Activated CD4-positive, alpha-beta T cell treated with anti-CD3 and anti-CD28 coated beads, Interleukin-2, Interleukin-6, amounts not matched to agents 100 ng/mL and 50 ng/mL, durations not matched to agents 16 hours and 8 hours (primary cell): ENCODE data around the gene AGPS.
"Not testable (repeated sequence)": the region's sequence is repeated elsewhere in the genome, so short reads cannot be mapped to it uniquely, and the experiment has no call there.

Source experiments
- DNase-seq: peaks from one replicate; pipeline ENCODE4 v3.0.0-alpha.2; 2020

AGPS gene

DNA sequence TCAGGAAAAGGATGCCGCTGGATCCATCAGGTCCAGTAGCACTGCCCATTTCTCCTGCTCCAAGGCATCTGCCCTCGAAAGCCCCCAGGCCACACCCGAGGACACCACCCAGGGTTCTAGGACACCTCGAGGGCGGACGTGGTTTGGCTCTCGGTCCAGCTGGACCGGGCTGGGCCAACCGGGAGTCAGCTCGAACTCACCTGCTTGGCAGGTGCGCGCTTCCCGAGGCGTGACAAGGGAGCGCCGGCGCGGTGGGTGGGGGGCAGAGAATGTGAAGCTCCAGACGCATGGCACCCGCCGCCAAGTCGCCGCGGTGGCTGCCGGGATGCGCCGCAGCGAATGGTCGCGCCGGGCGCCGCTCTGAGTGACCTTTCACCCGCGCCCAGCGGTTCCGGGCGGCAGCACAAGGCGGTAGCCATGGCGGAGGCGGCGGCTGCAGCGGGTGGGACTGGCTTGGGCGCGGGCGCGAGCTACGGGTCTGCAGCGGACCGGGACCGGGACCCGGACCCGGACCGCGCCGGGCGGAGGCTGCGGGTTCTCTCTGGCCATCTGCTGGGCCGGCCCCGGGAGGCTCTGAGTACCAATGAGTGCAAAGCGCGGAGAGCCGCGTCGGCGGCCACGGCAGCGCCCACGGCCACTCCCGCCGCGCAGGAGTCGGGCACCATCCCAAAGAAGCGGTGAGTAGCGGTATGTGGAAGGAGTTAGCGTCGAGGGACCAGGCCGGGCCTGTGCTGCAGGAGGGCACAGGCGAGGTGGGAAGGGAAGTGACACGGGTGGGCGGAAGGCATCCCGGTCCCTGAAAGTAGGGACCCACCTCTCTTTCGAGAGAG lies at the start of gene AGPS:
AGPS (plus strand) TSS at position 401 of the 830 bp plus-strand sequence; CDS start at position 418, 17 bp downstream.
- peak; percentile 88 for DNase-seq

- DNase-seq: no peak
These were observed 48.8 kb upstream of the AGPS start for GRCh38 chr2:177343773-177344172.

DNA sequence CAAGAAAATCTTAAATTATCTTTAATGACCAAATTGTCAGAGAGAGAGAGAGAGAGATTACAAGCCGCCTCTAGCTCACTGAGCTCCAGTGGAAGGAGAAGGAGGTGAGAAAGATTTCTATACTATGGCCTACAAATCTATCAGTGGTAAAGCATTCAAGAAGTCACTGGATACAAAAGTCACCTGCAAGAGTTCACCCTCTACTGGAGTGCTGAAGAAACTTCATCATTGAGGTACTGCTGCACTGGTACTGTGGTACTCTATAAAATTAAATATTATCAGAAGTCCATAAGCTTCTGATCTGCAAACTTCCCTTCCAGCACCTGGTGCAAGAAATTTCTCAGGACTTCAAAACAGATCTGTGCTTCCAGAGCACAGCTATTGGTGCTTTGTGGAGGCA lies 48.3 kb upstream of the AGPS start:
- no peak for DNase-seq

GRCh38 chr2:177346192-177346591 lies 46.4 kb upstream of the AGPS start:
- DNase-seq: no peak

DNA sequence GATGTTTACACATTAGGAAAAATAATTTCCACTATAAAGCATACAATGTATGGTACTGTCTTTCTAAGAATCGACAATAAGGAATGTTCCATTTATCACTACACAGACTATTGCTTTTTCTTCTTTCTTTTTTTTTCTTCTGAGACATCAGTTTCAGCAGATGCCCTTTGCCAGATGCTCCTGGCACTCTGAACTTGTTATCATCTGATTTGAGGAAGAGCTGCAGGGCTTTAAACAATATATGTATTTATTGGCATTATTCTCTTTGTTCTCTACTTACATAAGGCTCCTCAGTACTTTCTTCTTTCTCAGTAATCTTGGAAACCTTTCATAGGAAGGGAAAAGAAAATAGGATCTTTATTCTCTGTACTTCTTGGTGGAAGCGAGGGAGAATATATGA lies 45.0 kb upstream of the AGPS start:
- DNase-seq: no peak

DNA sequence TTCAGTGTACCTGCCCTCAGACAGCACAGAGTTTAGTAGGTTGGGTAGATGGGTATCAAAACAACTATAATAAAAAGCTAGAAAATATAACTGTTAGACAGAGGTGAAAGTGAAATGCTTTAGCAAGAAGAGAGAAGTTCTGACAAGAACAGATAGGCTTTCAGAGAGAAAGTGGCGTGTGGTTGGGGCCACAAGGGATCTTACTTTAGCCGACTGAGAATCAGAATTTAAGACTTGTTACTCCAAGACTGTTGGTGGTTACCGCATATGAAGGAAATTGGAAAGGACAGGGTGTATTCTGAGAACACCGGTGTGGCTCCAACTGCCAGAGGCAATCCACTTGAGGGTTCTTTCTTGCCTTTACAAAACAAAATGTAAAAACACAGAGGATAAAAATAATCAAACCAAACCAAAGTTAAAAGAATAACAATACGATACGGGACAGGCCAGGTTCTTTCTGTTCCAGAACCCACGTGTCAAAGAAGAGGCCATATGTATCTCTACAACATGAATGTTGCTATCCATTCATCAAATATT lies 44.4 kb upstream of the AGPS start:
- DNase-seq: no peak

DNA sequence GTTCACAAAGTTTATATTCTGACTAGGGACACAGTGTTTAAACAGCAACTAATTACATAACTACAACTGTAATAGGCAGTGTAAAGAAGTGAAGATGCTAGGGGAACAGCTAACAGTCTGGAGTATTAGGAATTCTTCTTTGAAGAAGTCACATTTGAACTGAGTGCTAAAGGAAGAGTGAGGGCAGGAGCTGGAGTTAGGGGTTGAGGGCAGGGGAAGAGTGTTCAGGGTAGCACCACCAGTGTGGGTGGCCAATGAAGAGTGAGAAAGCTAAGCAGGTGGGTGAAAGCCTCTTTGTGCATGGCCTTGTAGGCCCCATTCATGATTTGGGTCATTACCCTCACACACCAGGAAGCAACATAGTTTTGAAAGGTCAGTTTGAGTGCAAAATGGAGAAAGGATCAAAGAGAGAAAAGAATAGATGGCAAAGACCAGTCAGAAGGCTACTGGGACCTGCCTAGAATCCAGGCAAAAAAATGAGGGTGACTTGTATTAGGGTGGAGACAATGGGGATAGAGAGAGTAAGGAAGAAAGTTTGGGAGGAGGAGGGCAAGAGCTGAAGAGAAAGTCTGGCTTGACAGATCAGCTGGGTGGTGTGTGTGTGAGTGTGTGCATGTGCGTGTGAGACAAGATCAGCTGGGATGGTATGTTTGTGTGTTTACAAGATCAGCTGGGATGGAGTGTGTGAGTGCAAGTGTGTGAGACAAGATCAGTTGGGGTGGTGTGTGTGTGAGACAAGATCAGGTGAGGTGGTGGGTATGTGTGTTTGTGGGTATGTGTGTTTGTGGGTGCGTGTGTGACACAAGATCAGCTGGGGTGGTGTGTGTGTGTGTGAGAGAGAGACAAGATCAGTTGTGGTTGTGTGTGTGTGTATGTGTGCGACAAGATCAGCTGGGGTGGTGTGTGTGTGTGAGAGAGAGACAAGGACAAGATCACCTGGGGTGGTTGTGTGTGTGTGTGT lies 43.6 kb upstream of the AGPS start:
- no peak for DNase-seq

DNA sequence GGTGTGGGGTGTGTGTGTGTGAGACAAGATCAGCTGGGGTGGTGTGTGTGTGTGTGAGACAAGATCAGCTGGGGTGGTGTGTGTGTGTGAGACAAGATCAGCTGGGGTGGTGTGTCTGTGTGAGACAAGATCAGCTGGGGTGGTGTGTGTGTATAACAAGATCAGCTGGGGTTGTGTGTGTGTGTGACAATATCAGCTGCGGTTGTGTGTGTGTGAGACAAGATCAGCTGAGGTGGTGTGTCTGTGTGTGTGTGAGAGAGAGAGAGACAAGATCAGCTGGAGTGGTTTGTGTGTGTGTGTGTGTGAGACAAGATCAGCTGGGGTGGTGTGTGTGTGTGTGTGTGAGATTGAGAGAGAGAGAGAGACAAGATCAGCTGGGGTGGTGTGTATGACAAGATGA lies 41.9 kb upstream of the AGPS start:
- not testable (repeated sequence) for DNase-seq

GRCh38 chr2:177351121-177351520 lies 41.5 kb upstream of the AGPS start:
- not testable (repeated sequence) for DNase-seq

- no peak for DNase-seq
These were observed 40.0 kb upstream of the AGPS start for GRCh38 chr2:177352441-177353186.

GRCh38 chr2:177353187-177353478 lies 39.4 kb upstream of the AGPS start:
- DNase-seq: no peak

DNA sequence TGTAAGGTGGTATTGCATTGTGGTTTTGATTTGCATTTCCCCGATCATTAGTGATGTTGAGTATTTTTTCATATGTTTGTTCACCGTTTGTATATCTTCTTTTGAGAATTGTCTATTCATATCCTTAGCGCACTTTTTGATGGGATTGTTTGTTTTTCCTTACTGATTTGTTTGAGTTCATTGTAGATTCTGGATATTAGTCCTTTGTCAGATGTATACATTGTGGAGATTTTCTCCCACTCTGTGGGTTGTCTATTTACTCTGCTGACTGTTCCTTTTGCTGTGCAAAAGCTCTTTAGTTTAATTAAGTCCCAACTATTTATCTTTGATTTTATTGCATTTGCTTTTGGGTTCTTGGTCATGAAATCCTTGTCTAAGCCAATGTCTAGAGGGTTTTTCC lies 38.0 kb upstream of the AGPS start:
- not testable (repeated sequence) for DNase-seq

DNA sequence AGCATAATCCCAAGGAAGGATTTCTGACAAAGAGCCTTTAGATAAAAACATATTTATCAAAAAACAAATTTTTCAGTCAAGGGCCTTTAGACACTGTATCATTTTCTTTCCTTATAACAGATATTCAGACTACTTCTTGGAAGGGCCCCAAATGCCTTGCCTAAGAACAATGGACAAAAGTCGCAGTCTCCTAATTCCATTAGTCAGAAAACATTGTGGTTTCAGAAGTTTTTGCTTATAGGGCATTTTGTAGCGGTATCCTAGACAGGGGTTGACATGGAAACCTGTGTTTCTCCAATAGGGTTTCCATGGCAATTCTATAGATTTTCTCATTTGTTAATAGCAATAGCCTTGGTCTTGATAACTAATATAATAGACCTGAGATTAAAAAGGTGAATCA lies 36.7 kb upstream of the AGPS start:
- DNase-seq: no peak

DNA sequence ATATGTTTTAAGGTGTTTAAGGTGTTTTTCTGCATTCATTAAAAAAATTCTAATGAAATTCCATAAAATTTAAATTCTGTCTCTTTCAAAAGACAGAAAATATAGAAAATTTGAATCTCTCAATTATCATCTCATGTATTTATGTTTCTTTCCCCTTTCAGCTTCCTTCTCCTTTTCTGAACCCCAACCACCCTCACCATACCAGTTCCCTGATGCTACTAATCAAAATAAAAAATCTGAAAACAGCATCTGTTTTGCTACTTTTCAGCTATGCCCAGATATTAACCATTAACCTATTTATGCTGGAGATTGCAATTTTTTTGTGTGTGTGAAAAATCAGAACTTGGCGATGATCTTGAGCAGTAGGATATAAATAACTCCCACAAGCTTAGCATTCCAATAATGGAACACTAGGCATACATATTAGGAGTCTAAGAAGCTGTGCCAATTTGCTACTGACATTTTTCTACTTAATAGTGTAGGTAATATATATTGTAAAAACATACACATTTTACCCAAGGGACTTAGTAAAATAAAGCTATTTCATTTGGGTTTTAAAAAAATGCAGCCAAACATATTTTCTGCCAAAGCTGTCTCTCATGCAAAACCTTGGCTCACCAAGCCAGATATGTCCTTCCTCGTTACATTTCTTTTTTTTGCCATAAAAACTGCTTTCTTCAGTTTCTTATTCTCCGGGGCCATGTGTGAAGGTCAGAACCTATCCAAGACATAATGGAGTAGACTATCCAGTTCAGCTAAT lies 32.6 kb upstream of the AGPS start:
- no peak for DNase-seq

- DNase-seq: no peak
These were observed 30.1 kb upstream of the AGPS start for GRCh38 chr2:177362499-177362898.

- DNase-seq: no peak
These were observed 29.2 kb upstream of the AGPS start for GRCh38 chr2:177363332-177363731.

DNA sequence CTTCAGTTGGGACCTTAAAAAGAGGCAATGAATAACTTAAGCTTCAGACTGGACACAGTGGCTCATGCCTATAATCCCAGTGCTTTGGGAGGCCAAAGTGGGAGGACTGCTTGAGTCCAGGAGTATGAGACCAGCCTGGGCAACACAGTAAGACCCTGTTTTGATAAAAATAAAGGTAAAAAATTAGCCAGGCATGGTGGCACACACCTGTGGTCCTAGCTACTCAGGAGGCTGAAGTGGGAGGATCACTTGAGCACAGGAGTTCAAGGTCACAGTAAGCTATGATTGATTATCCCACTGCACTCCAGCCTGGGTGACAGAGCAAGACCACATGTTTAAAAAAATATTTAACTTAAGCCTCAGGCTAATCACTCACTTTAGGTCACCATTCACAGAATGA lies 26.8 kb upstream of the AGPS start:
- not testable (repeated sequence) for DNase-seq

DNA sequence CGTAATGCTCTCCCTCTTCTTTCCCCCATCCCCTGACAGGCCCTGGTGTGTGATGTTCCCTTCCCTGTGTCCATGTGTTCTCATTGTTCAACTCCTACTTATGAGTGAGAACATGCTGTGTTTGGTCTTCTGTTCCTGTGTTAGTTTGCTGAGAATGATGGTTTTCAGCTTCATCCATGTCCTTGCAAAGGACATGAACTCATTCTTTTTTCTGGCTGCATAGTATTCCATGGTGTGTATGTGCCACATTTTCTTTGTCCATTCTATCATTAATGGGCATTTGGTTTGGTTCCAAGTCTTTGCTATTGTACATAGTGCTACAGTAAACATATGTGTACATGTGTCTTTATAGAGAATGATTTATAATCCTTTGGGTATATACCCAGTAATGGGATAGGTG lies 24.6 kb upstream of the AGPS start:
- not testable (repeated sequence) for DNase-seq

- no peak for DNase-seq
These were observed 13.2 kb upstream of the AGPS start for GRCh38 chr2:177379354-177379753.

- no peak for DNase-seq
These were observed 12.4 kb upstream of the AGPS start for GRCh38 chr2:177380181-177380580.

DNA sequence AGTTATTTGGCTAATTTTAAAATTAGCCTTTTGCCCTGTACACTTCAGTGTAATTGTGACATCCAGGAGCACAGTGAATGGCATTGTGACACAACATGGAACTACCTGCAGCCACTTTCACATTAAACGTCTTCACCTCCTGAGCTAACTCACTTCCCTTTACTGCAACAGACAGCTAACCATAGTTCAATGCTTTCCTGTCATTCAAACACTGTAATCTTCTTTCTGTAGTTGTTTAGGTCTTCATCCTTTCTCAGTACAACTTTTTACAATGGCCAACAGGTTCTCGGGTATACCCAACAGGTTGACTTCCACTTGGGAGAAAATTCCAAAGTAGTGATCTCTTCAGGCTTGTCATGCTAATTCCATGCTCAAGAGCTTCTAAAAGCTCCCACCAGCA lies 8.6 kb upstream of the AGPS start:
- DNase-seq: no peak

- DNase-seq: no peak
These were observed 7.4 kb upstream of the AGPS start for GRCh38 chr2:177385151-177385550.
